GM23338 (cell line): ENCODE measurements around the gene SCML1. TPM values are rescaled to one million over a fixed set of nuclear protein-coding genes. Genes with fewer than 3 reads are reported as not detected.

Experiments used
- ATAC-seq: fragments of 200-7000 bp; cut with Tn5 transposase; 3 replicates; pipeline ENCODE4 v1.9.1; 2020
- DNase-seq: peaks from one replicate; pipeline ENCODE4 v3.0.0-alpha.2; 2015; ENCODE audit warnings: low spot score
- H2AFZ ChIP-seq: fragments of 200-600 bp; sonication (generic); 2 replicates; pipeline ENCODE4 v1.8.0; 2016; ENCODE audit warnings: antibody characterized with exemption, mild to moderate bottlenecking, moderate library complexity
- H3F3A ChIP-seq: fragments of 200-600 bp; sonication (generic); replicated peaks from 2 replicates; pipeline ENCODE4 v1.8.0; 2017; ENCODE audit warnings: antibody characterized with exemption, mixed run types, low read depth
- H3K27ac ChIP-seq: fragments of 200-600 bp; sonication (generic); 2 replicates; pipeline ENCODE4 v1.6.1; 2016; ENCODE audit warnings: low read depth
- H3K27me3 ChIP-seq: fragments of 200-600 bp; sonication (generic); 2 replicates; pipeline ENCODE4 v1.8.0; 2016; ENCODE audit warnings: mild to moderate bottlenecking, mixed run types, moderate library complexity; ENCODE audit not compliant: insufficient read depth
- H3K36me3 ChIP-seq: fragments of 200-600 bp; sonication (generic); 2 replicates; pipeline ENCODE4 v1.8.0; 2016; ENCODE audit warnings: mild to moderate bottlenecking; ENCODE audit not compliant: insufficient read depth
- H3K4me1 ChIP-seq: fragments of 200-600 bp; sonication (generic); 2 replicates; pipeline ENCODE4 v1.8.0; 2016; ENCODE audit warnings: mild to moderate bottlenecking, moderate library complexity; ENCODE audit not compliant: insufficient read depth
- H3K4me2 ChIP-seq: fragments of 200-600 bp; sonication (generic); 2 replicates; pipeline ENCODE4 v1.7.1; 2017; ENCODE audit warnings: mixed run types
- H3K4me3 ChIP-seq: fragments of 200-600 bp; sonication (generic); 2 replicates; pipeline ENCODE4 v1.6.1; 2016; ENCODE audit warnings: mixed run types
- H3K79me2 ChIP-seq: fragments of 200-600 bp; sonication (generic); replicated peaks from 2 replicates; pipeline ENCODE4 v1.8.0; 2017; ENCODE audit warnings: mild to moderate bottlenecking; ENCODE audit not compliant: insufficient read depth
- H3K9me2 ChIP-seq: fragments of 200-600 bp; sonication (generic); 2 replicates; pipeline ENCODE4 v1.8.0; 2017; ENCODE audit not compliant: insufficient read depth
- H4K20me1 ChIP-seq: fragments of 200-600 bp; sonication (generic); replicated peaks from 2 replicates; pipeline ENCODE4 v1.8.0; 2017; ENCODE audit warnings: mild to moderate bottlenecking; ENCODE audit not compliant: insufficient read depth
- H3K27ac Mint-ChIP-seq: 2 replicates; pipeline ENCODE4 v1.8.0; 2020; ENCODE audit warnings: inconsistent platforms, mild to moderate bottlenecking, moderate library complexity, mixed read lengths
- H3K27me3 Mint-ChIP-seq: 3 replicates; pipeline ENCODE4 v1.8.0; 2022; ENCODE audit warnings: low read depth, mild to moderate bottlenecking, moderate library complexity, mixed read lengths, inconsistent platforms; ENCODE audit not compliant: insufficient read depth, poor library complexity
- H3K36me3 Mint-ChIP-seq: 3 replicates; pipeline ENCODE4 v1.8.0; 2021; ENCODE audit warnings: low read depth, mild to moderate bottlenecking, inconsistent platforms, moderate library complexity, mixed read lengths
- H3K4me1 Mint-ChIP-seq: 3 replicates; pipeline ENCODE4 v1.8.0; 2020; ENCODE audit warnings: mild to moderate bottlenecking, inconsistent platforms, mixed read lengths
- H3K4me3 Mint-ChIP-seq: 3 replicates; pipeline ENCODE4 v1.8.0; 2021; ENCODE audit warnings: moderate library complexity, mild to moderate bottlenecking, inconsistent platforms, mixed read lengths
- H3K9me3 Mint-ChIP-seq: 3 replicates; pipeline ENCODE4 v1.8.0; 2020; ENCODE audit warnings: moderate library complexity, mild to moderate bottlenecking, inconsistent platforms, mixed read lengths
- CREB1 ChIP-seq: fragments of 250-450 bp; sonication (Bioruptor Pico); IDR thresholded peaks from 2 replicates; pipeline ENCODE4 v1.5.0; 2020; ENCODE audit warnings: low read depth, mild to moderate bottlenecking, moderate library complexity
- CTCF ChIP-seq, 2 experiments: fragments of 200-600 bp in 1 of 2; sonication (generic) in 1 of 2; conservative IDR thresholded peaks; 2 replicates each; pipeline versions ENCODE4 v1.5.1 to v1.6.1; 2016 to 2017; ENCODE audit warnings: antibody characterized with exemption in 2 of 2, low read depth in 2 of 2, mild to moderate bottlenecking in 2 of 2, moderate library complexity in 1 of 2
- ETS1 ChIP-seq: IDR thresholded peaks from 2 replicates; pipeline ENCODE4 v1.6.1; 2016; ENCODE audit warnings: antibody characterized with exemption
- EZH2 ChIP-seq: fragments of 200-600 bp; sonication (generic); IDR thresholded peaks from one replicate; pipeline ENCODE4 v1.8.0; 2017; ENCODE audit warnings: antibody characterized with exemption, mild to moderate bottlenecking, low read depth; ENCODE audit not compliant: unreplicated experiment
- EZH2phosphoT487 ChIP-seq: fragments of 200-600 bp; sonication (generic); IDR thresholded peaks from one replicate; pipeline ENCODE4 v1.8.1; 2018; ENCODE audit warnings: antibody characterized with exemption; ENCODE audit not compliant: unreplicated experiment
- NANOG ChIP-seq: IDR thresholded peaks from 2 replicates; pipeline ENCODE4 v1.6.1; 2016; ENCODE audit warnings: antibody characterized with exemption, borderline replicate concordance
- REST ChIP-seq: IDR thresholded peaks from one replicate; pipeline ENCODE4 v1.6.1; 2018; ENCODE audit warnings: antibody characterized with exemption; ENCODE audit not compliant: unreplicated experiment
- STAT1 ChIP-seq: IDR thresholded peaks from one replicate; pipeline ENCODE4 v1.6.1; 2016; ENCODE audit warnings: antibody characterized with exemption; ENCODE audit not compliant: unreplicated experiment
- ZNF114 ChIP-seq: fragments of 250-450 bp; sonication (Bioruptor Pico); IDR thresholded peaks from 2 replicates; pipeline ENCODE4 v1.5.0; 2020; ENCODE audit warnings: mild to moderate bottlenecking, moderate library complexity
- ZNF331 ChIP-seq: fragments of 250-450 bp; sonication (Bioruptor Pico); IDR thresholded peaks from 2 replicates; pipeline ENCODE4 v1.5.0; 2020; ENCODE audit warnings: low read depth, mild to moderate bottlenecking, moderate library complexity
- ZNF462 ChIP-seq: fragments of 250-450 bp; sonication (Bioruptor Pico); IDR thresholded peaks from 2 replicates; pipeline ENCODE4 v1.5.0; 2020; ENCODE audit warnings: mild to moderate bottlenecking, moderate library complexity
- polyA plus RNA-seq: library from polyadenylated mRNA; unstranded; fragments of >200 nt; fragmentation: Nextera tagmentation; extraction: Ambion mirVana; gene quantifications from 2 replicates; pipeline ENCODE4 v1.2.1, GENCODE V29; 2016
- total RNA-seq: library from RNA; depleted of rRNA; stranded (reverse); fragments of >200 nt; shearing (Covaris generic); gene quantifications from 2 replicates; pipeline ENCODE4 v1.2.3, GENCODE V29; 2014

Gene SCML1
- total and polyA plus RNA-seq, 2 experiments from 2014 or later: 5.4 to 6.4 TPM

- TF ChIP-seq ETS1 (no peak), STAT1 (no peak), EZH2phosphoT487 (no peak), ZNF331 (no peak), NANOG (no peak), CREB1 (CRISPR knock-in tag) (no peak), ZNF114 (no peak)
These were observed 34.1 kb upstream of the SCML1 start (continued) for GRCh38 chrX:17703201-17703600.

GRCh38 chrX:17705211-17705610, 32.1 kb upstream of the SCML1 start:
- H3F3A ChIP-seq: no peaks in the 10 kb centered on the region
- Mint-ChIP-seq H3K9me3 (no peaks in the 10 kb centered on the region), H3K27me3 (peaks cover 2% of the 10 kb centered on the region), H3K36me3 (no peaks in the 10 kb centered on the region), H3K4me3 (no peak overlapping the region), H3K4me1 (no peaks in the 10 kb centered on the region), H3K27ac (no peak overlapping the region)
- DNase-seq: no peak
- H3K36me3 ChIP-seq: no peaks in the 10 kb centered on the region
- H3K27me3 ChIP-seq: no peaks in the 10 kb centered on the region
- no peak overlapping the region for H3K4me2 ChIP-seq
- H3K27ac ChIP-seq: no peak overlapping the region
- no peaks in the 10 kb centered on the region for H3K9me2 ChIP-seq
- H4K20me1 ChIP-seq: no peaks in the 10 kb centered on the region
- no peak overlapping the region for H3K4me3 ChIP-seq
- H3K4me1 ChIP-seq: no peaks in the 10 kb centered on the region
- no peak for TF ChIP-seq REST
- no peak for TF ChIP-seq STAT1
- TF ChIP-seq EZH2: no peak
- no peak for TF ChIP-seq ETS1
- TF ChIP-seq NANOG: no peak
- no peak for TF ChIP-seq ZNF462
- TF ChIP-seq ZNF114: no peak
- no peak for TF ChIP-seq CTCF (conservative IDR thresholded peaks at IDR 0.05; ENCODE audit: low read depth in 2 of 2)
- TF ChIP-seq ZNF331: no peak
- H2AFZ ChIP-seq: no peak overlapping the region
- ATAC-seq: no peak
- H3K79me2 ChIP-seq: no peaks in the 10 kb centered on the region
